ENCODE data around the gene USP34. TPM values are rescaled to one million over a fixed set of nuclear protein-coding genes. Genes with fewer than 3 reads are reported as not detected.

Gene USP34
- total RNA-seq, 1 donor from 2014 or later = 96.9 TPM

DNA sequence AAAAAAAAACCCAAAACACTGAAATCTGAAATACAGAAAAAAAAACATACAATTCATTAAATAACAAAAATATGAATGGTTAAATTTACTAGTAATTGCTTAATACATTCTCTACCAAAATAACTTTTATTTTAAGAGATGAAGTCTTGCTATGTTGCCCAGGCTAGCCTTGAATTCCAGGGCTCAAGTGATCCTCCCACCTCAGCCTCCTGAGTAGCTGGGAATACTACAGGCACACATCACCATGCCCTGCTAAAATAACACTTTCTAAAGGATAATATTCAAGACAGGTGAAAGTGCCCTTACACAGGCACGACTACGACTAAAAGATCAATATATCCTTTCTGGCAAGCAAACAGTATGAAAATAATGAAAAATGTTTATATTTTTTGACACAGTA, 9.5 kb downstream of the USP34 start:
- no peak for DNase-seq (ENCODE audit: low spot score)

DNA sequence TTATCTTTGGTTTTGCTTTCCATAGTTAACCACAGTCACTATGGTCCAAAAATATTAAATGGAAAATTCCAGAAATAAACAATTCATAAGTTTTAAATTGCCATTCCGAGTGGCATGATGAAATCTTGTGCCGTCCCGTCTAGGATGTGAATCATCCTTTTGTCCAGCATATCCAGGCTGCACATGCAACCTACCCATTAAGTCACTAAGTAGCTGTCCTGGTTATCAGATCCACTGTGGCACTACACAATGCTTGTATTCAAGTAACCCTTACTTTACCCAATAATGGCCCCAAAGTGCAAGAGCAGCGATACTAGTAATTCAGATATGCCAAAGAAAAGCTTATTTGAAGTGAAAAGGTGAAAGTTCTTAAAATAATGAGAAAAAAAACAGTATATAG, 10.7 kb downstream of the USP34 start:
- DNase-seq (ENCODE audit: low spot score) = no peak

DNA sequence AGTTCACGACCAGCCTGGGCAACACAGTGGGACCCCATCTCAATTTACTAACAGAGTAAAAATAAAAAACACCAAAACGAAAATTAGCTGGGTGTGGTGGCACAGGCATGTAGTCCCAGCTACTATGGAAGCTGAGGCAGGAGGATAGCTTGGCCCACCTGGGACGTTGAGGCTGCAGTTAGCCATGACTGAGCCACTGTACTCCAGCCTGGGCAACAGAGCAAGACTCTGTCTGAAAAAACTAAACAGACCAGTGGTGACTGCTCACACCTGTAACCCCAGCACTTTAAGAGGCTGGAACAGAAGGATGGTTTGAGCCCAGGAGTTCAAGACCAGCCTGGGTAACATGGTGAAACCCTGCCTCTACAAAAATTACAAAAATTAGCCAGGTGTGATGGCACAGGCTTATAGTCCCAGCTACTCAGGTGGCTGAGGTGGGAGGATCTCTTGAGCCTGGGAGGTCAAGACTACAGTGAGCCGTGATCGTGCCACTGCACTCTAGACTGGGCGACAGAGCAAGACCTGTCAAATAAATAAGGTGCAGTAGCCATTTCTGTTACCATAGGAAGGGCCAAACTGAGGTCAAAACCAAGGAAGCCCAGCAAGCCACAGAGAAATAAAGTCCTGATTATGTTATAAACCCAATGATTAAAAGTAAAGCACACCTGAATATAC, 14.0 kb downstream of the USP34 start:
- peak; percentile 43 for DNase-seq (ENCODE audit: low spot score)

DNA sequence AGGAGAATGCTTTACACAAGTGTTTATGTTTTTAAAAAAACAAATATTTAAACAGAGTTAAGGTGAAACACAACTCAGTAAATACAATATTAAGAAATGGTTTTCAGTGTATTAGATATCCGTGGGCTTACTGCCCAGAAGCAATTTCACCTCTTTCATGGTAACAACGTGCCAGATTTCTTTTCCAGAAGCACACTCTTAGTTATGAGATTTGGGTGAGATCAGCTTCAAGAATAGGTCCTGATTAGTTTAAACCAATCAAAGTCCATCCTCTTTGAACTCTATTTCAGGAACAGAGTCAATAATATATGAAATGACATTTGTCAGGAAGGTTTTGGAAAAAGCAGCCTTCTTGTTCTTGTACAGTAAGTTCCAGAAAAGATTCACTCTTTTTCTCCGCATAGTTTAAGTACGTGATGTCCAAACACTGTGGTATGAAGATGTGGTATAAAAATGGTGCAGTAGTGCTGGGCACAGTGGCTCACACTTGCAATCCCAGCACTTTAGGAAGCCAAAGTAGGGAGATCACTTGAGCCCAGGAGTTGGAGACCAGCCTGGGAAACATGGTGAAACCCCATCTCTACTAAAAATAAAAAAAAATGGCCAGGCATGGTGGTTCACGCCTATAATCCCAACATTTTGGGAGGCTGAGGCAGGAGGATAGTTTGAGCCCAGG, 14.7 kb downstream of the USP34 start:
- no peak for DNase-seq (ENCODE audit: low spot score)

DNA sequence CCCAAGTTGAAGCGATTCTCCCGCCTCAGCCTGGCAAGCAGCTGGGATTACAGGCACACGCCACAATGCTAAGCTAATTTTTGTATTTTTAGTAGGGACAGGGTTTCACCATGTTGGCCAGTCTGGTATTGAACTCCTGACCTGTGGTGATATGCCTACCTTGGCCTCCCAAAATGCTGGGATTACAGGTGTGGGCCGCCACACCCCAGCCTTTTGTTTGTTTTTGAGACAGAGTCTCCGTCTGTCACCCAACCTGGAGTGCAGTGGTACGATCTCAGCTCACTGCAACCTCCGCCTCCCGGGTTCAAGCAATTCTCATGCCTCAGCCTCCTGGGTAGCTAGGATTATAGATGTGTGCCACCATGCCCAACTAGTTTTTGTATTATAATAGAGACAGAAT, 15.9 kb downstream of the USP34 start:
- DNase-seq (ENCODE audit: low spot score) = peak; percentile 68

DNA sequence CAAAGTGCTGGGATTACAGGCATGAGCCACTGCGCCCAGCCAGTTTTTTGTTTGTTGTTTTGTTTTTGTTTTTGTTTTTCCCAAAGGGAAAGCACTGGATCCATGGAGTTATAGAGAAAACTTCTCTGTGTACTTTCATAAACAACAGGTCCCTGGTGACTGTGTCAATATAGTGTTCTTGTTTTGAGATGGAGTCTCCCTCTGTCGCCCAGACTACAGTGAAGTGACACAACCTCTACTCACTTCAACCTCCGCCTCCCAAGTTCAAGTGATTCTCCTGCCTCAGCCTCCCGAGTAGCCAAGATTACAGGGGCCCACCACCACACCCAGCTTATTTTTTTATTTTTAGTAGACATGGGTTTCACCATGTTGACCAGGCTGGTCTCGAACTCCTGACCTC, 16.5 kb downstream of the USP34 start:
- peak; percentile 9 for DNase-seq (ENCODE audit: low spot score)

DNA sequence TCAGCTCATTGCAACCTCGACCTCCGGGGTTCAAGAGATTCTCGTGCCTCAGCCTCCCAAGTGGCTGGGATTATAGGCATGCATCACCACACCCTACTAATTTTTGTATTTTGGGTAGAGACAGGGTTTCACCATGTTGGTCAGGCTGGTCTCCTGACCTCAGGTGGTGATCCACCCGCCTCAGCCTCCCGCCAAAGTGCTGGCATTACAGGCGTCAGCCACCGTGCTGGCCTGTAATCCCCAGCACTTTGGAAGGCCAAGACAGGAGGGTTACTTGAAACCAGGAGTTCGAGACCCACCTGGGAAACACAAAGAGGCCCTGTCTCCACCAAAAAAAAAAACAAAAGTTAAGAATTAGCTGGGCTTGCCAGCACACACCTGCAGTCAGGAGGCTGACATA, 18.5 kb downstream of the USP34 start:
- DNase-seq (ENCODE audit: low spot score) = peak; percentile 69

DNA sequence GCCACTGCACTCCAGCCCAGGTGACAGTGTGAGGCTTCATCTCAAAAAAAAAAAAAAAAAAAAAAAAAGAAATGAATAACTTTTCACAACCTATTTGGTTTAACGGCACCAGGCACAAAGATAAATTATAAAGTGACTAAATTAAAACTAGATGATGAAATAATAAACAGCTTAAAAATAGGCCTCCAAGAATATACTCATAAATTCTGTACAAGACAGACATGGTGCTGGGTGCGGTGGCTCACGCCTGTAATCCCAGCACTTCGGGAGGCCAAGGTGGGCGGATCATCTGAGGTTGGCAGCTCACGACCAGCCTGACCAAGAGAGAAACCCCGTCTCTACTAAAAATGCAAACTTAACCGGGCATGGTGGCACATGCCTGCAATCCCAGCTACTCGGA, 19.7 kb downstream of the USP34 start:
- peak; percentile 47 for DNase-seq (ENCODE audit: low spot score)

DNA sequence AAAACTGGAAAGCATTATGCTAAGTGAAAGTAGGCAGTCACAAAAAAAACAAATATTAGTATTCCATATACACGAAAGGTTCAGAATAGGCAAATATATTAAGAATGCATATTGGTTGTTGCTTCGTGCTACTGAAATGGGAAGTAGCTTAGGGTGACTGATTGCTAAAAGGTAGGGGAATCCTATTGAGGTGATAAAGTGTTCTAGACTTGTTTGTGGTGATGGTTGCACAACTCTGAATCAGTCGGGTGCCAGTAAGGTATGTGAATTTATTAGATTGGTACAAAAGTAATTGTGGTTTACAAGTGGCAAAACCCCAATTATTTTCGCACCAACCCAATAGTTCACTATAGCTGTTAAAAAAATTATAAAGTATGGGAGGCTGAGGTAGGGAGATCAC, 20.7 kb downstream of the USP34 start:
- DNase-seq (ENCODE audit: low spot score) = no peak

DNA sequence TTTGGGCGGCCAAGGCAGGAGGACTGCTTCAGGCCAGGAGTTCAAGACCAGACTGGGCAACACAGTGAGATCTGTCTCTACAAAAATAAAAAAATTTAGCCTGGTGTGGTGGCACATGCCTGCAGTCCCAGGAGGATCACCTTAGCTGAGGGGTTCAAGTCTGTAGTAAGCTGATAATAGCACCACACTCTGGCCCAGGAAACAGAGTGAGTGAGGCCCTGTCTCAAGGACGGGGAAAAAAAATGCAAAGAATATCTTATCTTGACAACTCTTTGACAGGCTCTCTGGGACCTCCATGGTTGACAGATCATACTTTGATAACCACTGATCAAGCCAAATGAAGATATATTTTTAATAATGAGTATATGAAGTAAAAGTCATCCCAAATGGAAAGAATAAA, 22.7 kb downstream of the USP34 start:
- peak; percentile 37 for DNase-seq (ENCODE audit: low spot score)

DNA sequence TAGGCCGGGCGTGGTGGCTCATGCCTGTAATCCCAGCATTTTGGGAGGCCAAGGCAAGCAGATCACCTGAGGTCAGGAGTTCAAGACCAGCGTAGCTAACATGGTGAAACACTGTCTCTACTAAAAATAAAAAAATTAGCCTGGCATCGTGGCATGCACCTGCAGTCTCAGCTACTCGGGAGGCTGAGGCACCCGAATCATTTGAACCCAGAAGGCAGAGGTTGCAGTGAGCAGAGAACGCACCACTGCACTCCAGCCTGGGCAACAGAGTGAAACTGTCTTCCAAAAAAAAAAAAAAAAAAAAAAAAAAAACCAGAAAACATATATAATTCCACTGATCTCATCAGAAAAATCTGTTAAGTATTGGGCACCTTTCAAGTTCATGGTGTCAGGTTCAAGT, 23.9 kb downstream of the USP34 start:
- DNase-seq (ENCODE audit: low spot score) = peak; percentile 33

DNA sequence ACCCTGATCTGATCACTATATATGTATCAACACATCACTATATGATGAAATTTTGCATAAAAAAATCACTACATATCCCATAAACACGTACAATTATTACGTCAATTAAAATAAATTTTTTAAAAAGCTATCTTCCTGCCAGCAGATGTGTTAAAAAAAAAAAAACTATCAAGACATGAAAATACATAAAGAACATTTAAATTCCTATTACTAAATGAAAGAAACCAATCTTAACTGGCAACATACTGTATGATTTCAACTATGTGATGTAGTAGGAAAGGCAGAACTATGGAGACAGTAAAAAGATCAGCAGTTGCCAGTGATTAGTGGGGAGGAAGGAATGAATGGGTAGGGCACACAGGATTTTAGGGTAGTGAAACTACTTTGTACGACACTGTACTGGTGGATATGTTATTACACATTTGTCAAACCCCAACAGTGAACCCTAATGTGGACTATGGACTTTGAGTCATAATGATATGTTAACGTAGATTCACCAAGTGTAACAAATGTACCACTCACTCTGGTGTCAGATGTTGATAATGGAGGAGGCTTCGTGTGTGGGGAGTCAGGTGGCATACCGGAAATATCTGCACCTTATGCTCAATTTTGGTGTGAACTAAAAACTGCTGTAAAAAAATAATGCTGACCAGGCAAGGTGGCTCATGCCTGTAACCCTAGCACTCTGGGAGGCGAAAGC, 27.4 kb downstream of the USP34 start:
- DNase-seq (ENCODE audit: low spot score) = peak; percentile 16

DNA sequence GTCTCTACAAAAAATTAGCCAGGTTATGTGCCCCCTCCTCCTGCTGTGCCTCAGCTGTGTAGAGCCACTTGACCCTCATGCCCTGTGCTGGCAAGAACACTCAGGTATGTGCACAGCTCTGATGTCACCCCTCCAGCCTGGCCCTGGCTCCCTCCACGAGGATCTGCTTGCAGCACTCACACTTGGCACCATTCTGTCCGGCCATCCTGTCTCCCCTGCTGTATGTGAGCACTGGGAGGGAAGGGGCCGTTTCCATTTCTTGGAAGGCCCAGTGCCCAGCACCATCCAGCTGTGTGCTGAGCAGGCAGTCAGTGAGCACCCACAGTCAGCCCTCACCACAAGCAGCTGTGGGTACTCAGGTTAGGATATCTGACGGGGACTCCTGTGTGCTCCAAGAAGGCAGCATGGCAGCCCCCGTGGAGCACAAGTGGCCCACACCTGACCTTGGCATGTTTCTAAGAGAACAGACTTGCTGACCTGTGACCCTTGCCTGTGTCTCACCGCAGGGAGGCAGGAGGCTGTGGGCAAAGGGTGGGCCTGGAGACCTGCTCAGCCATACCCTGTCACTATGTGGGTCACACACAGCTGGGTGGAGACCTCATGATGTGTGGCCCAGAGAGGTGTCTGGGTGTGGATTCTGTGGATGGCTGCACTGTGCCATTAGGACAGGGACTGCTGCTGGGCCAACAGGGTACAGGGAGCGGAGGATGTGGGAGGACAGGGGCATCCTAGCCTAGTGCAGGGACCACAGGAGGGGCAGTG, 31.5 kb downstream of the USP34 start:
- DNase-seq (ENCODE audit: low spot score) = peak; percentile 81

DNA sequence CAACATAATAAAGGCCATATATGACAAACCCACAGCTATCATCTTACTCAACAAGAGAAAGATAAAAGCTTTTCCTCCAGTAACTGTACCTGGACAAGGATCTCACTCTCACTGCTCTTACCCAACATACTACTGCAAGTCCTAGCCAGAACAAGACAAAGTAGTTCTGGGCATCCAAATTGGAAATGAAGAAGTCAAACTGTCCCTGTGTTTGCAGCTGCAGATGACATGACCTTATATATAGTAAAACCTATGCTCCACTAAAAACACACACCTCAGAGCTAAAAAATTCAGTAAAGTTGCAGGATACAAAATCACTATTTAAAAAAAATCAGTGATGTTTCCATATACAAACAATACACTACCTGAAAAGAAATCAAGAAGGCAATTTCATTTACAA, 32.2 kb downstream of the USP34 start:
- DNase-seq (ENCODE audit: low spot score) = no peak

DNA sequence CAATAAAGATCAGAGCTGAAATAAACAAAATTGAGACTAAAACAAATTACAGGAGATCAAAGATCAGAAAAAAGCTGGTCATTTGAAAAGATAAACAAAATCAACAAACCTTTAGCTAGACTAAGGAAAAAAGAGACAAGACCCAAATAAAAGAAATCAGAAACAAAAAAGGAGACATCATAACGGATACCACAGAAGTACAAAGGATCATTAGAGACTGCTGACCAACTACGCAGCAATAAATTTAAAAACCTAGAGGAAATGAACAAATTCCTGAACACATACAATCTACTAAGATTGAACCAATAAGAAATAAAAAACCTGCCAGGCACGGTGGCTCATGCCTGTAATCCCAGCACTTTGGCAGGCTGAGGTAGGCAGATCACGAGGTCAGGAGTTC, 33.7 kb downstream of the USP34 start:
- no peak for DNase-seq (ENCODE audit: low spot score)

DNA sequence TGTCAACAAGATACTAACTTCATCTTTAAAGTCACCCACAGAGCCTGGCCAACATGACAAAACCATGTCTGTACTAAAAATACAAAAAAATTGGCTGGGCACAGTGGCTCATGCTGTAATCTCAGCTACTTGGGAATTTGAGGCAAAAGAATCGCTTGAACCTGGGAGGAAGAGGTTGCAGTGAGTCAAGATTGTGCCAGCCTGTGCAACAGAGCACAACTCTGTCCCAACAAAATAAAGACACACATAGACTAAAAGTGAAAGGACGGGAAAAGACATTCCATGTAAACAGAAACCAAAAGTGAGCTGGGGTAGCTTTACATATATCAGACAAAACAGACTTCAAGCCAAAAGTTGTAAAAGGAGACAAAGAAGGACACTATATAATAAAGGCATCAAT, 34.8 kb downstream of the USP34 start:
- DNase-seq (ENCODE audit: low spot score) = no peak

DNA sequence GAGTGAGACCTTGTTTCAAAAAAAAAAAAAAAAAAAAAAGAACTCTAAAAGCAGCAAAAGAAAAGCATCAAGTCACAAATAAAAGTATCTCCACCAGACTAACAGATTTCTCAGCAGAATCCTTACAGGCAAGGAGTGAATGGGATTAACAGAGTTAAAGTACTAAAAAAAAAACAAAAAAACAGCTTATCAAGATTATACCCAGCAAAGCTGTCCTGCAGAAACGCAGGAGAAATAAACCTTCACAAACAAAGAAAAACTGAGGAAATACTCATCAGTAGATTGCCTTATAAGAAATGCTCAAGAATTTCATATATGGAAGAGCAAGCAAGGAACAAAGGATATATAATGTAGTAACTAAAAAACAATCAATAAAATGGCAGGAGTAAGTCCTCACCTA, 35.6 kb downstream of the USP34 start:
- no peak for DNase-seq (ENCODE audit: low spot score)

DNA sequence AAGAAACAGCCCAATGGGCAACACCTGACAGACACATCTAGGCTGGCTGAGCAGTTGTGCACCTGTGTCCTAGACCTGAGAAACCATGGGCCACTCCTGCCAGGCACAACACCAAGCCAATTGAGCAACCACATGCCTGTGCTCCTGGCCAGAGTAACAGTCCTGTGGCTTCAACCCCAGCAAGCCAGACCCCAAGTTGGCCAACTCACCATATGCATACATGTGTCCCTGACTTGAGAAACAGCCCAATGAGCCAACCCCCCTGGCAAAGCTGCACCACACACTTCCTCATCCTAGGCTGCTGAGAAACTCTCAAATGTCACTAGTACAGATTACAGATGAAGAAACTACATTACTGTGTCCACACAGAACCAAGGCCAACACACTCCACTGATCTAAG, 36.6 kb downstream of the USP34 start:
- DNase-seq (ENCODE audit: low spot score) = no peak

DNA sequence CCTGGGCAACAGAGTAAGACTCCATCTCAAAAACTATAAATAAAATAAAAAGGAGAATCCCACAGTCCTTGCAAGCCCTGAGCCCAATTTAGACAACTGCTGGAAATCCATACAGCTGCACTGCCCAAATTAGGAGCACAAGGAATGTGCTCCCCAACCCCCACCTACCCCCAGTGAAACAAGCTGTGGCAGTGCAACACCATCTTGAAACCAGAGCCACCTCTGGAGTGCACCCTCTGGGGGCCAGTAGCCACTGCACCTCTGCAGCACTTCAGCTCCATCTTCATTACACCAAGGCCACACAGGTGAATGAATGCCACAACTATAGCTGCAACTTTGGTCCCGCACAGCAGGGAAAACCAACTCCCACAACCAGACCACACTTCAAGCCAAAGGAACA, 37.3 kb downstream of the USP34 start:
- no peak for DNase-seq (ENCODE audit: low spot score)

DNA sequence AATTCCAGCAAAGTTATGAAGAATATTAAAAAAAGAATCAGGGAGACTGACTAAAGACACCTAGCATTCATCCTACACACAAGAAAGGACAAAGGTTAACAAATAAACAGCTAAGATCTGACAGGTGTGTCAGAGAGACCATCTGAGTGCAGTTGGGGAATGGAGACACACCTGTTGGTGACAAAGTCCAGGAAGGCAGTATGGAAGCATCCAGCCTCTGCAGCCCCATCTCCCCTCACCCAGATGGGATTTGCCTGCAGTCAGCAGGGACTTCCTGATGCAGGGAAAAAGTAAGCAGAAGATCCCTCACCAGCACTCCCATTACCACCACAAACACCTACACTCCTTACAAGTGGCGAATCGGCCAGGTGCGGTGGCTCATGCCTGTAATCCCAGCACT, 37.9 kb downstream of the USP34 start:
- DNase-seq (ENCODE audit: low spot score) = no peak

DNA sequence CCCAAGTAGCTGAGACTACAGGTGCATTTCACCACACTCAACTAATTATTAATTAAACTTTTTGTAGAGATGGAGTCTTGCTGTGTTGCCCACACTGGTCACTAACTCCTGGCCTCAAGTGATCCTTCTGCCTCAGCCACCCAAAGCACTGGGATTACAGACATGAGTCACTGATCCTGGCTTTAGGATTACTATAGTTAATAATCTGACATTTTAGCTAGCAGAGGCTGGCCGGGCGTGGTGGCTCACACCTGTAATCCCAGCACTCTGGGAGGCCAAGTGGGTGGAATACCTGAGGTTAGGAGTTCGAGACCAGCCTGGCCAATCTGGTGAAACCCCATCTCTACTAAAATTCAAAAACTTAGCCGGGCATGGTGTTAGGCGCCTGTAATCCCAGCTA, 39.5 kb downstream of the USP34 start:
- DNase-seq (ENCODE audit: low spot score) = no peak
